Measurements from ENCODE around the gene DNAH17.

GRCh38 chr17:78427140-78427539, 150.1 kb downstream of the DNAH17 start:
- TF ChIP-seq CTCF (IDR thresholded peaks at IDR 0.05) (no peak), POLR2AphosphoS5 (IDR thresholded peaks at IDR 0.05; ENCODE audit: low read depth, low read length) (no peak)
